LNCAP (cell line): Measurements from ENCODE around the gene CYP3A4.

Experiments
- CTCF ChIP-seq: fragments of 450-650 bp; IDR thresholded peaks from 2 replicates; pipeline ENCODE4 v1.5.1; 2017; ENCODE audit warnings: mild to moderate bottlenecking

The CYP3A4 gene

GRCh38 chr7:99772565-99772964 is 11.4 kb downstream of the CYP3A4 start:
- no peak for TF ChIP-seq CTCF

- TF ChIP-seq CTCF = no peak
Observed at GRCh38 chr7:99768471-99768870, 15.5 kb downstream of the CYP3A4 start.

- TF ChIP-seq CTCF = no peak
Observed at GRCh38 chr7:99767662-99768061, 16.3 kb downstream of the CYP3A4 start.

GRCh38 chr7:99766484-99767099 is 17.4 kb downstream of the CYP3A4 start:
- TF ChIP-seq CTCF = no peak

GRCh38 chr7:99764478-99764877 is 19.5 kb downstream of the CYP3A4 start:
- no peak for TF ChIP-seq CTCF

DNA sequence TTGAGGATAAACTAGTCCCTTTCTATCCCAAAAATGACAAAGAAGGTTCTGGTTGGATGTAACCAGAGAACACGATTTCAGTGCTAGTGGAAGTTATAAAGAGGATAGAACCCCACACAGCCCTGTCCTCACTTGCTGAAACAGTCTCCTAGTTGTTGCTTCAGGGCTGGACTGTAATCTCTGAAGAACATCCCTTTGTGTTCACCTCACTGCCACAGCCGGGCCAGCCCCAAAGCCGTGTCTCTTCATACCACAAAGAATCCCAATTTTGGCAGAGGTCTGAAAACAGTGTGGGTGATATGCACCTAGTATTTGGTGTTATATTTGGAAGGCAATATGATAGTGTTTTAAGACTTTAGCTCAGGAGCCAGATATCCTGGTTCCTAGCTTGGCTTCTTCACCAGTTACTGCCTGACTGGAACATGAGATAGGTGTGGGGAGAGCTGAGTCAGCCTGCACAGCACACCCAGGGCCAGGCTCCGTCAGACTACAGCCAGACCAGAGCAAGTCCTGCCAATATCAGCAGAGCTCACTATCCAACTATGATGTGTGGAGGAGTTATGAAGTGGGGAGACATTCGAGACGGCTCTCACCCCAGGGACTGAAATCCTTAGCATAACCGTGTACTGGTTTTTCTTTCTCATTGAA is 21.2 kb downstream of the CYP3A4 start:
- TF ChIP-seq CTCF = no peak

- TF ChIP-seq CTCF = no peak
Observed at GRCh38 chr7:99755085-99755484, 28.9 kb downstream of the CYP3A4 start.
